Sciatic nerve (tissue), 2 donors: Measurements from ENCODE around the gene PCDHB3. TPM values are rescaled to one million over a fixed set of nuclear protein-coding genes. Genes with fewer than 3 reads are reported as not detected.
"Not testable (repeated sequence)": the region's sequence is repeated elsewhere in the genome, so short reads cannot be mapped to it uniquely, and the experiment has no call there.

ENCODE experiments used
- ATAC-seq: fragments of 200-7000 bp; cut with Tn5 transposase; one replicate; pipeline ENCODE4 v1.9.1; 2020; ENCODE audit warnings: mild to moderate bottlenecking, moderate library complexity
- DNase-seq: peaks from one replicate; pipeline ENCODE4 v3.0.0-alpha.2; 2020; ENCODE audit warnings: low spot score
- intact Hi-C: fragments of 100-400 bp; cut with DNase I; formaldehyde crosslinking; loops from one replicate; pipeline ENCODE4 v1.14.2; 2022
- total RNA-seq: library from RNA; stranded (reverse); fragmentation: NEBNext Ultra II Directional; extraction: Animal tissue kit (Norgen Biotek cat#: 25700); gene quantifications from one replicate; pipeline ENCODE4 v1.2.1, GENCODE V29; 2021
- donor health status: DM: no; HTN: no; CAD: no.
- donor health status: DM: no; HTN: no; CAD: no.

The PCDHB3 gene
- total RNA-seq, result 4.5 TPM

DNA sequence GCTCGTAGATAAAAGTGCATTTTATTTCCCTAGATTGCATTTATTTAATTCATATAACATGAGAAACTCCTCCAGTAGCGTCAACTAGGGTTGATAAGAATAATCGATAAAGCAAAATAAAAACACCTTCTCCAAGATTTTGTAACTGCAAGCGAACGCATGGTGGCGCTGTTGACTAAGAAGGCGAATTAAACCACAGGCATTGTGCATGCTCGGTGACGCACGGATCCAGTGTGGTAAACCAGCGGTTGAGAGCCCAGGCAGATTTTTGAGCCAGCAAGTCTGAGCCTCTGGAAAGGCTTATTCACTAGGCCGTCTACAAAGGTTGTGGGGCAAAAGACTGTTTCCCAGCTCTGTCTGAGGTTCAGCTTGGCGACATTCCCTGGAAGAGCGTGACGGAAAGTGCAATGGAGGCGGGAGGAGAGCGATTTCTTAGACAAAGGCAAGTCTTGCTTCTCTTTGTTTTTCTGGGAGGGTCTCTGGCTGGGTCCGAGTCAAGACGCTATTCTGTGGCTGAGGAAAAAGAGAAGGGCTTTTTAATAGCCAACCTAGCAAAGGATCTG, at the start of gene PCDHB3:
TSS of gene PCDHB3 (plus strand) at position 231 of the 563 bp plus-strand sequence. CDS start at position 408, 177 bp downstream.
- DNase-seq, result peak; percentile 73
- intact Hi-C loops, result no loop called here
- ATAC-seq, result peak; percentile 52

DNA sequence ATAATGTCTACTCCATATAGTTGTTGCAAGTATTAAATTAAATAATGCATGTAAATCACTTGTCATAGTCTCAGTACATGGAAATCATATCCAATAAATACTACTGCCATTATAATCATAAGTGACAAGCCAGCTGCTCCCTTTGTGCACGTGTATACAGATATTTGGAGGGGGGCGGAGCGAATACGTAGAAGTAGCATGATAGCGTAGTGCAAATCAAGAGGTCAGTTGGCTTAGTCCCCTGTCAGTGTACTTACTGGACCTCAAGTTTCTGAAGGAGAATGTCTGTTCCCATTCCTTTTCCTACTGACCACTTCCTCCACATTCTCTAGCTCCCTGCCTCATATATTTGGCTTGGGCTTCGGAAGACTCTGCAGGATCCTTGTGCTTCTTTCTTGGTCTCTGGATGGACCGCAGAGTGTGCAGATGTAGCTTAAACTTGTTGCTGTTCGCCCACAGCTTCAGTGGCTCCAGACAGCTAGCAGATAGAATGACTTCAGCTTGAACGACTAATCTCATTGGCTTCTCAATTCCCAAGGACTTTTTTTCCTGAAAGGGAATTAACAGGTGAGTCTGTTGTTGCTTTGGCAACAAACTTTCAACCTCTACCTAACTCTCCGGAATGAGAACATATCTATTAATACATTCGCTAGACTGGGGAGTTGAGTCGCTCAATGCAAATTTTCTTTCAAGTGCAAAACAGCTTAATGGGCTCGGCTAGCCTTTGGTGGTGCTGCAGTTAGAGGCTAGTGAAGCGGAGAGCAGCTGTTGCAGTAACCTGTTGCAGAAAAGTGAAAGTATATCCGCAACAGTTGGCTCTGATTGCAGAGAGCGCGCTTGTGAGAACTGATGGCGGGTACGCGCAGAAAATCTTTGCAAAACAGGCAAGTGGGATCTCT, 49.4 kb upstream of the PCDHB3 start, which contains the start of gene PCDHB1:
TSS of gene PCDHB1 (plus strand) at position 753 of the 899 bp plus-strand sequence. CDS start at position 850, 97 bp downstream.
- no peak for ATAC-seq
- intact Hi-C loops, result no loop called here
- DNase-seq, result no peak

DNA sequence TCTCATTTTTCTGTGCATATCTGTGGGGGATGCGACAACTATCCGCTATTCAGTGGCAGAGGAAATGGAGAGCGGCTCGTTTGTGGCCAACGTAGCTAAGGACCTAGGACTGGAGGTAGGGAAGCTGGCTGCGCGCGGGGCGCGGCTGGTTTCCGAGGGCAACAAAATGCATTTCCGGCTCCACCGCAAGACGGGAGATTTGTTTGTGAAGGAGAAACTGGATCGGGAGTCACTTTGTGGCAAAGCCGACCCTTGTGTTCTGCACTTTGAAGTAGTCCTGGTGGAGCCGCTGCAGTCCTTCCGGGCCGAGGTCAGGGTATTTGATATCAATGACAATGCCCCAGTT, 48.8 kb upstream of the PCDHB3 start:
- no peak for ATAC-seq
- no peak for DNase-seq
- intact Hi-C loops, result no loop called here

DNA sequence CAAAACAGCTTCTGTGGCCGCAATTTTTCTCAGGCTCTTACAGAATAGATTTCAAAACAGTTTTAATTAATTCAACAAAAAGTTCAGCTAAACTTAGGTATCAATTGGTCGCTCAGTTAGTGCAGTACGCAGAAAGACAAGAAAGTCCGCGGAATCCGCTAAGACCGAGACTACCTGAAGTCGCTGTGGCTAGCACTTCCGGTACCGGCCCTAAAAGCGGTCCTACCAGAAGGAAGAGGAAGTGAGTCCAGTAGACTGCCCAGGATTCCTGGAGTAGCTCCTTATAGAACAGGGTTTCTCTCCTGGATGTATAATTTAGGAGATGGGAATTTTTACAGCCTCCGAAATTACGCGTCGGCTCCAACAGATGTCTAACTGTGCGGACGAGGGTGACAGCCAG, 22.4 kb upstream of the PCDHB3 start:
- no peak for DNase-seq

DNA sequence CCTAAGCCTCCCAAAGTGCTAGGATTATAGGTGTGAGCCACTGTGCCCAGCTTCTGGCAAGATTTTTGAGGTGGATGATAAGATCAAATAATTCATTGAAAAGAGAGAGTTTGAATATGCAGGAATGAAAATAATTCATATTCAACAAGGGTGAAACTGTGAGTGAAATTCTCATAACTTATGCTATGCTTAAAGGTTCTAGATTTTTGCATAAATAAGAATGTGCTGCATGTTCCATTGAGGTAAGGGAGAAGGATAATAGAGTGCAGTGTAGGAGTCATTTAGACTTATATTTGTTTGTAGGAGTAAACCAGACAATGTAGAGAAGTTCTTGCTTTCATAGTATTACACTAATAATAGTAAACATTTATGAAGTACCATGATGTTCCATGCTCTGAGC, 18.0 kb upstream of the PCDHB3 start:
- intact Hi-C loops, result no loop called here
- ATAC-seq (no peak), DNase-seq (no peak)

More for the DNA sequence above, 22.4 kb upstream of the PCDHB3 start:
- ATAC-seq, result no peak
- intact Hi-C loops, result no loop called here

DNA sequence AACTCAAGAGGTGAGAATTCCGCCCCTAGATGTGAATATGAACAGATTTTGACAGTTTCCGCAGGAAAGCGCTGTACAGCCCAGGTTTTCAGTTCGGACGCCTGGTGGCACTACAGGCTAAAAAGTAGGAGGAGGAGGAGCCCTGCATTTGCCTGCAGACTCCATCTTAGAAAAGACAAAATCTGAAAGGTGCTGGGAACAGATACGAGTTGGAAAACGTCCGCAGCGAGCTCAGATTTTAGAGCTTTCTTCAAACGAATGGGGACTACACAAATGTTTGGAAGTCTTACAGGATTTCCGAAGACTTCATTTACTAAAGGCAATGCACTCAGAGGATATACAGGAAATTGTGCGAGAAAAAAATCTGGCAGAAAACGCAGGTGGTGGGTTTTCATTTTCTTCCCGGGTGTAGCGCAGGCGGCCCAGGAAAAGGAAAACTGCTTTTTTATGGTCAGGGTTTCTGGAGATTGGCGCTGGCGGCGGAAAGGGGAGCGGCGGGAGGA, 15.7 kb upstream of the PCDHB3 start:
- intact Hi-C loops, result no loop called here
- DNase-seq, result no peak
- ATAC-seq, result peak; percentile 82

DNA sequence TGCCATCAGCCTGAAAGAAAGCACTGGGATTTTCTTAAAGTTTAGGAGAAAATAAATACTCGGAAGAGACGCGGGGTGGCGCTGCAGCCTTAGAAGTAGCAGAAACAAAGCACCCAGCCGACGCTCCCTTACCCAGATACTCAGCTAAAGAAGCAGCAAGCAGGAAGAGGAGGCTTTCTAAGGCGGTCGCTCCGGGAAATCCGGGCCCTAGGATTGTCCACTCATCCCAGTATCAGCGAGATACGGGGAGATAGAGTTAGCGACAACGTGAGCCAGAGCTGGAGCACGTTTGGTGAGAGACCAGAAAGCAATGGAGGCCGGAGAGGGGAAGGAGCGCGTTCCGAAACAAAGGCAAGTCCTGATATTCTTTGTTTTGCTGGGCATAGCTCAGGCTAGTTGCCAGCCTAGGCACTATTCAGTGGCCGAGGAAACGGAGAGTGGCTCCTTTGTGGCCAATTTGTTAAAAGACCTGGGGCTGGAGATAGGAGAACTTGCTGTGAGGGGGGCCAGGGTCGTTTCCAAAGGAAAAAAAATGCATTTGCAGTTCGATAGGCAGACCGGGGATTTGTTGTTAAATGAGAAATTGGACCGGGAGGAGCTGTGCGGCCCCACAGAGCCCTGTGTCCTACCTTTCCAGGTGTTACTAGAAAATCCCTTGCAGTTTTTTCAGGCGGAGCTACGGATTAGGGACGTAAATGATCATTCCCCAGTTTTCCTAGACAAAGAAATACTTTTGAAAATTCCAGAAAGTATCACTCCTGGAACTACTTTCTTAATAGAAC, 5.6 kb upstream of the PCDHB3 start, which contains the start of gene PCDHB2:
TSS of gene PCDHB2 (plus strand) at position 135 of the 782 bp plus-strand sequence. CDS start at position 311, 176 bp downstream.
- DNase-seq (peak; percentile 62), ATAC-seq (peak; percentile 74)
- intact Hi-C loops, result no loop called here

DNA sequence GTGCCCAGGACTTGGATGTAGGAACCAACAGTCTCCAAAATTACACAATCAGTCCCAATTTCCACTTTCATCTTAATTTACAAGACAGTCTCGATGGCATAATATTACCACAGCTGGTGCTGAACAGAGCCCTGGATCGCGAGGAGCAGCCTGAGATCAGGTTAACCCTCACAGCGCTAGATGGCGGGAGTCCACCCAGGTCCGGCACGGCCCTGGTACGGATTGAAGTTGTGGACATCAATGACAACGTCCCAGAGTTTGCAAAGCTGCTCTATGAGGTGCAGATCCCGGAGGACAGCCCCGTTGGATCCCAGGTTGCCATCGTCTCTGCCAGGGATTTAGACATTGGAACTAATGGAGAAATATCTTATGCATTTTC, 5.0 kb upstream of the PCDHB3 start:
- DNase-seq (no peak), ATAC-seq (no peak)
- intact Hi-C loops, result no loop called here

DNA sequence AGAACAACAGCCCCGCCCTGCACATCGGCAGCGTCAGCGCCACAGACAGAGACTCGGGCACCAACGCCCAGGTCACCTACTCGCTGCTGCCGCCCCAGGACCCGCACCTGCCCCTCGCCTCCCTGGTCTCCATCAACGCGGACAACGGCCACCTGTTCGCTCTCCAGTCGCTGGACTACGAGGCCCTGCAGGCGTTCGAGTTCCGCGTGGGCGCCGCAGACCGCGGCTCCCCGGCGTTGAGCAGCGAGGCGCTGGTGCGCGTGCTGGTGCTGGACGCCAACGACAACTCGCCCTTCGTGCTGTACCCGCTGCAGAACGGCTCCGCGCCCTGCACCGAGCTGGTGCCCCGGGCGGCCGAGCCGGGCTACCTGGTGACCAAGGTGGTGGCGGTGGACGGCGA, 4.1 kb upstream of the PCDHB3 start:
- ATAC-seq, intact Hi-C loops, DNase-seq: not testable (repeated sequence)

DNA sequence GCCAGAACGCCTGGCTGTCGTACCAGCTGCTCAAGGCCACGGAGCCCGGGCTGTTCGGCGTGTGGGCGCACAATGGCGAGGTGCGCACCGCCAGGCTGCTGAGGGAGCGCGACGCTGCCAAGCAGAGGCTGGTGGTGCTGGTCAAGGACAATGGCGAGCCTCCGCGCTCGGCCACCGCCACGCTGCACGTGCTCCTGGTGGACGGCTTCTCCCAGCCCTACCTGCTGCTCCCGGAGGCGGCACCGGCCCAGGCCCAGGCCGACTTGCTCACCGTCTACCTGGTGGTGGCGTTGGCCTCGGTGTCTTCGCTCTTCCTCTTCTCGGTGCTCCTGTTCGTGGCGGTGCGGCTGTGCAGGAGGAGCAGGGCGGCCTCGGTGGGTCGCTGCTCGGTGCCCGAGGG, 3.7 kb upstream of the PCDHB3 start:
- ATAC-seq, DNase-seq, intact Hi-C loops: not testable (repeated sequence)

DNA sequence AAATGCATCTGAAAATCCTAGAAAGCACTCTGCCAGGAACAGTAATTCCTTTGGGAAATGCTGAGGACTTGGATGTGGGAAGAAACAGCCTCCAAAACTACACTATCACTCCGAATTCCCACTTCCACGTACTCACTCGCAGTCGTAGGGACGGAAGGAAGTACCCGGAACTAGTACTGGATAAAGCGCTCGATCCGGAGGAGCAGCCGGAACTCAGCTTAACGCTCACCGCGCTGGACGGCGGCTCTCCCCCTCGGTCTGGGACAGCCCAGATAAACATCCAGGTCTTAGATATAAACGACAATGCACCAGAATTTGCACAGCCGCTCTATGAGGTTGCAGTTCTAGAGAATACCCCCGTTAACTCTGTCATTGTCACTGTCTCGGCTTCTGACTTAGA, 786 bp downstream of the PCDHB3 start:
- no peak for DNase-seq
- intact Hi-C loops, result no loop called here
- ATAC-seq, result no peak

DNA sequence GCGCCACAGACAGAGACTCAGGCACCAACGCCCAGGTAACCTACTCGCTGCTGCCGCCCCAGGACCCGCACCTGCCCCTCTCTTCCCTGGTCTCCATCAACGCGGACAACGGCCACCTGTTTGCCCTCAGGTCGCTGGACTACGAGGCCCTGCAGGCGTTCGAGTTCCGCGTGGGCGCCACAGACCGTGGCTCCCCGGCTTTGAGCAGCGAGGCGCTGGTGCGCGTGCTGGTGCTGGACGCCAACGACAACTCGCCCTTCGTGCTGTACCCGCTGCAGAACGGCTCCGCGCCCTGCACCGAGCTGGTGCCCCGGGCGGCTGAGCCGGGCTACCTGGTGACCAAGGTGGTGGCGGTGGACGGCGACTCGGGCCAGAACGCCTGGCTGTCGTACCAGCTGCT, 1.8 kb downstream of the PCDHB3 start:
- DNase-seq, intact Hi-C loops: not testable (repeated sequence)

DNA sequence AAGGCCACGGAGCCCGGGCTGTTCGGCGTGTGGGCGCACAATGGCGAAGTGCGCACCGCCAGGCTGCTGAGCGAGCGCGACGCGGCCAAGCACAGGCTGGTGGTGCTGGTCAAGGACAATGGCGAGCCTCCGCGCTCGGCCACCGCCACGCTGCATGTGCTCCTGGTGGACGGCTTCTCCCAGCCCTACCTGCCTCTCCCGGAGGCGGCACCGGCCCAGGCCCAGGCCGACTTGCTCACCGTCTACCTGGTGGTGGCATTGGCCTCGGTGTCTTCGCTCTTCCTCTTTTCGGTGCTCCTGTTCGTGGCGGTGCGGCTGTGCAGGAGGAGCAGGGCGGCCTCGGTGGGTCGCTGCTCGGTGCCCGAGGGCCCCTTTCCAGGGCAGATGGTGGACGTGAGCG, 2.2 kb downstream of the PCDHB3 start:
- intact Hi-C loops, ATAC-seq, DNase-seq: not testable (repeated sequence)

More for the DNA sequence above, 1.8 kb downstream of the PCDHB3 start:
- not testable (repeated sequence) for ATAC-seq

DNA sequence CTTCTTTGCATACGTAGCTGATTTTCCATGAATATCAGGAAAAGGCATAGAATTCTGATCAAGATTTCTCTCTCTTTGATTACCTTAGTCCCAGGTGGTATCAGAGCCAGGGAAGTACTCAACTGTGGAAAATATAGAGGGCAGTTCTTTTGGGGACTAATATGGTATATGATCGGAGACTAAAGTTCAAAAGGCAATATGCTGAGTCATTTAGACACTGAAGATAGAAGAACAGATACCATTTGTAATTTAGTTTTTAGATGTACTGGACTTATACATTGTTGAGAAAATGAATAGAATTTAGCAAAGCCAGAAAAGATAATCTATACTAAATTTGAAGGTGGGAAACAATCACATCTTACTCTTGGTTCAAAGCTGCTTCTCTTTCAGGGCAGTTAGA, 5.1 kb downstream of the PCDHB3 start:
- ATAC-seq (no peak), DNase-seq (no peak)
- intact Hi-C loops, result no loop called here

DNA sequence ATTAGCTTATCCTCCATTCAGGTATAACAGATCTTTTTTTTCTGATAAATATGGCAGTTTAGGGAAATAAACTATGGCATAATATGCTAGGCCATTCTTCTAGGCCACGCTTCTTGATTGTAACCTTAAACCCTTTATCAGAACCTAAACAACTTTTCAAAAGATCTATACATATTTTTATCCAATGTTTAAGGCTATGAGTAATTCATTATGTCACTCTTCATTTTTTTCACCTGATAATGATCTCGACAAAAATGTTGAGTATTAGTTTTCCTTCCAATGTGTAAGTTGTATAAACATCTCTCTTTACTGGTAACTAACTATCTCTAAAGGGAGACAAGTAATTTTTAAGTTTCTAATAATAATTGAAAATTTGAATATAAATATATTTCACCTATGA, 19.0 kb downstream of the PCDHB3 start:
- DNase-seq (no peak), ATAC-seq (no peak)
- intact Hi-C loops, result no loop called here

DNA sequence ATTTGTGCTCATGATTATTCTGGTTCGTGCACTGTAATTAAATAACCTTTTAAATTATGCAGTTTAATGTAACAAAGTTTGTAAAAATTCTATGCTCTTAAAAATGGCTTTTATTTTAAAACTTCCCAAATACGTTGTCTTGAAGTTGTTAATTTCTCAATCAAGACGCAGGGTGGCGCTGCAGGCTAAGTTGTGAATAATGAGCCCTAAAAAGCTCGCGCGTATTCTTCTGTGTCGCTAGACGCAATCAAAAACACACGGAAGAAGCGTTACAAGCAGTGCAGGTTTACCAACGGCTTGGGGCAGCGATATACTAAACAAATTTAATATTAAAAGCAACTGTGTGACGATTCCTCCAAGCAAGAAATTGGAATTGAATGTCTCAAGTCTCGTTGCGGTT, 21.3 kb downstream of the PCDHB3 start, which contains the start of gene PCDHB4:
TSS of gene PCDHB4 (plus strand) at position 256 of the 400 bp plus-strand sequence. CDS start 181 bp downstream, outside the sequence.
- peak; percentile 68 for DNase-seq
- intact Hi-C loops, result no loop called here
- ATAC-seq, result peak; percentile 70

DNA sequence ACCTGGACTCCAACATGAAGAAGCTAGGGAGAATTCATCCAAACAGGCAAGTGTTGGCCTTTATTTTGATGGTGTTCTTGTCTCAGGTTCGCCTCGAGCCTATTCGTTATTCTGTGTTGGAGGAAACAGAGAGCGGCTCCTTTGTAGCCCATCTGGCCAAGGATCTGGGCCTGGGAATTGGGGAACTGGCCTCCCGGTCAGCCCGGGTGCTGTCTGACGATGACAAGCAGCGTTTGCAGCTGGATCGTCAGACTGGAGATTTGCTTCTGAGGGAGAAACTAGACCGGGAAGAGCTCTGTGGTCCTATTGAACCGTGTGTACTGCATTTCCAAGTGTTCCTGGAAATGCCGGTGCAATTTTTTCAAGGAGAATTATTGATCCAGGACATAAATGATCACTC, 21.7 kb downstream of the PCDHB3 start:
- intact Hi-C loops, result no loop called here
- DNase-seq (no peak), ATAC-seq (peak; percentile 67)

DNA sequence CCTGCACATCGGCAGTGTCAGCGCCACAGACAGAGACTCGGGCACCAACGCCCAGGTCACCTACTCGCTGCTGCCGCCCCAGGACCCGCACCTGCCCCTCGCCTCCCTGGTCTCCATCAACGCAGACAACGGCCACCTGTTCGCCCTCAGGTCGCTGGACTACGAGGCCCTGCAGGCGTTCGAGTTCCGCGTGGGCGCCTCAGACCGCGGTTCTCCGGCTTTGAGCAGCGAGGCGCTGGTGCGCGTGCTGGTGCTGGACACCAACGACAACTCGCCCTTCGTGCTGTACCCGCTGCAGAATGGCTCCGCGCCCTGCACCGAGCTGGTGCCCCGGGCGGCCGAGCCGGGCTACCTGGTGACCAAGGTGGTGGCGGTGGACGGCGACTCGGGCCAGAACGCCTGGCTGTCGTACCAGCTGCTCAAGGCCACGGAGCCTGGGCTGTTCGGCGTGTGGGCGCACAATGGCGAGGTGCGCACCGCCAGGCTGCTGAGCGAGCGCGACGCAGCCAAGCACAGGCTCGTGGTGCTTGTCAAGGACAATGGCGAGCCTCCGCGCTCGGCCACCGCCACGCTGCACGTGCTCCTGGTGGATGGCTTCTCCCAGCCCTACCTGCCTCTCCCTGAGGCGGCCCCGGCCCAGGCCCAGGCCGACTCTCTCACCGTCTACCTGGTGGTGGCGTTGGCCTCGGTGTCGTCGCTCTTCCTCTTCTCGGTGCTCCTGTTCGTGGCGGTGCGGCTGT, 23.3 kb downstream of the PCDHB3 start:
- DNase-seq, intact Hi-C loops, ATAC-seq: not testable (repeated sequence)
